HEK293T (cell line): ENCODE results near the gene AURKB.

Experiments used
- ARNT ChIP-seq: fragments of 450-650 bp; IDR thresholded peaks from 2 replicates; pipeline ENCODE4 v1.6.1; 2017; ENCODE audit warnings: mild to moderate bottlenecking
- BHLHE40 ChIP-seq: fragments of 450-650 bp; IDR thresholded peaks from 2 replicates; pipeline ENCODE4 v1.6.1; 2016; ENCODE audit warnings: mild to moderate bottlenecking, moderate library complexity, borderline replicate concordance
- ELF4 ChIP-seq: fragments of 450-650 bp; IDR thresholded peaks from 2 replicates; pipeline ENCODE4 v1.6.1; 2017; ENCODE audit warnings: antibody characterized with exemption
- FOXA1 ChIP-seq: fragments of 450-650 bp; IDR thresholded peaks from 2 replicates; pipeline ENCODE4 v1.6.1; 2016; ENCODE audit warnings: mild to moderate bottlenecking
- FOXM1 ChIP-seq: fragments of 450-650 bp; IDR thresholded peaks from 2 replicates; pipeline ENCODE4 v1.6.1; 2017; ENCODE audit warnings: mild to moderate bottlenecking, borderline replicate concordance
- PKNOX1 ChIP-seq: fragments of 450-650 bp; IDR thresholded peaks from 2 replicates; pipeline ENCODE4 v1.6.1; 2016
- SP1 ChIP-seq: fragments of 450-650 bp; IDR thresholded peaks from 2 replicates; pipeline ENCODE4 v1.6.1; 2017
- TARDBP ChIP-seq: fragments of 450-650 bp; IDR thresholded peaks from 2 replicates; pipeline ENCODE4 v1.6.1; 2016

DNA sequence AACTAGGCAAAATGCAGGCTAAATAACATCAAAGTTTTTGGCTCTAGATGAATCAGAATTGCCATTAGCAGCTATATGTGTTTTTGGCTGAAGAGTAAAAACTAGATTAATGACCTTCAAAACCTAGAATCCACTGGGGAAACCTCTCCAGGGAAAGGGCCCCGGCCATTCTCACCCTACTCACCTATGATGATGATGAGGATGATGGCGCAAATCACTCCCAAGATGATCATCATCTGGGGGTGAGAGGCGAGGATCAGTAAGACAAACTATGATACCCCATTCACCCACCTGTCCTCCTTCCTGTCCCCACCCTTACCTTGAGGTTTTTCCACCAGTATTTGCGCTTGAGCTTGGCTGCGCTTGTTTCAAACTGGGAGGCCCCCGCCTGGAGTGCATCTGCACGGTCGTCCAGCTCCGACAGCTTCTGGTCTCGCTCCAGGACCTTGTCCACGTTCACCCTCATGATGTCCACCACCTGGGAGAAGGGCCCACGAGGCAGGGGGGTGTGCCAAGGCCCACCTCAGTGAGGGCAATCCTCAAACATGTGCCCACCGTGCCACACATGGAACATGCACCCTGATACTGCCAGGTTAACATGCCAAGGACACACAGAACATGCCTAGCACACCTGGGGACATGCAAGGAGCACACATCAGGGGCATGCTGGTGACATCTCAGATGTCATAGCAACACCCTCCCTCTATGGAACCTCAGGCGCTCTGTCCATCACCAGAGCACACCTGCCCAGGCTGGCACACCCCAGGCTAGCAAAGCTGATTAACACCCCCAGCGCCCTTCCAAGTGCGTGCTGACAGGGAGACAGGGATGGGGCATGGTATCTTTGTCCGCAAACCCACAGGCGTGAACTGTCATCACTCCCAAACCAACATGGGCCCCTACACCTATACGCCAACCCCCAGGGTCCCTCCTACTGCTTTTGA lies 48.8 kb downstream of the AURKB start:
- TF ChIP-seq SP1: no peak
- TF ChIP-seq PKNOX1: no peak
- no peak for TF ChIP-seq FOXA1
- no peak for TF ChIP-seq TARDBP
- TF ChIP-seq ELF4: no peak
- no peak for TF ChIP-seq FOXM1
- TF ChIP-seq ARNT: no peak
- no peak for TF ChIP-seq BHLHE40
